Loucy (cell line): Measurements from ENCODE around the gene DAG1.

Experiments
- CTCF ChIP-seq: fragments of 200-600 bp; sonication (generic); conservative IDR thresholded peaks from 2 replicates; pipeline ENCODE4 v1.5.1; 2014; ENCODE audit warnings: mild to moderate bottlenecking, antibody characterized with exemption, low read length
- EZH2phosphoT487 ChIP-seq: fragments of 200-600 bp; IDR thresholded peaks from 2 replicates; pipeline ENCODE4 v1.6.1; 2018; ENCODE audit warnings: antibody characterized with exemption, mild to moderate bottlenecking, moderate library complexity, borderline replicate concordance

DNA sequence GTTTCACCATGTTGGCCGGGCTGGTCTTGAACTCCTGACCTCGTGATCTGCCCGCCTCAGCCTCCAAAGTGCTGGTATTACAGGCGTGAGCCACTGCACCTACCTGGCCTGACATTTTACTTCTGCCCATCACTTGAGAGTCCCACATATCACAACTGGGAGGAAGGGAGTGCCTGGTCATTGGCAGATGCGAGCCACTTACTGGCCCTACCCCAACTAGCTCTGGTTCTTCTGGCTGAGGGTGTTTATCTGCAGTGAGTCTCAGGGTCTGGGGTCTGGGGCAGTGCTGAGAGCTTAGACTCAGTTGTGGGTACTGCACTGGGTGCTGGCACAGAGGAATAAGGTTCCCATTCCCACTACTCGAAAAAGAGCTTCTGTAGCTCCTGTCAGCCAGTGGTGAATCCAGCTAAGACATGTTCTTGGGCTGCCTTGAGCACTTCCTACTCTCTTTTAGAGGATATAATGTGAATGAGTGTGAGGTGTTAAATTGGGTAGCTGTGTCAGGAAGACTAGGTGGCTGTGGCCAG, 30.2 kb downstream of the DAG1 start:
- no peak for TF ChIP-seq CTCF
- TF ChIP-seq EZH2phosphoT487, result no peak
